OCI-LY1 (cell line): ENCODE measurements around the gene CBX6.

ENCODE experiments used
- H2AFZ ChIP-seq: fragments of 200-600 bp; sonication (generic), shearing (Covaris generic); 2 replicates; pipeline ENCODE4 v1.6.0; 2014; ENCODE audit warnings: antibody characterized with exemption, mild to moderate bottlenecking, low read length
- H3F3A ChIP-seq: fragments of 200-600 bp; sonication (generic), shearing (Covaris generic); 2 replicates; pipeline ENCODE4 v1.6.0; 2014; ENCODE audit warnings: mild to moderate bottlenecking, antibody characterized with exemption, low read length, moderate library complexity; ENCODE audit not compliant: insufficient read depth
- H3K27ac ChIP-seq: fragments of 200-600 bp; sonication (generic); 2 replicates; pipeline ENCODE4 v1.5.1; 2014; ENCODE audit warnings: low read length, mixed run types, mild to moderate bottlenecking, low read depth; ENCODE audit not compliant: poor library complexity, severe bottlenecking
- H3K27me3 ChIP-seq: fragments of 200-600 bp; sonication (generic); 2 replicates; pipeline ENCODE4 v1.6.0; 2014; ENCODE audit warnings: antibody characterized with exemption, mild to moderate bottlenecking, low read length, moderate library complexity; ENCODE audit not compliant: insufficient read depth
- H3K36me3 ChIP-seq: fragments of 200-600 bp; sonication (generic); 2 replicates; pipeline ENCODE4 v1.6.1; 2014; ENCODE audit warnings: mild to moderate bottlenecking, antibody characterized with exemption, low read length, moderate library complexity, mixed read lengths; ENCODE audit not compliant: insufficient read depth
- H3K4me1 ChIP-seq: fragments of 200-600 bp; sonication (generic); 2 replicates; pipeline ENCODE4 v1.5.1; 2014; ENCODE audit warnings: mild to moderate bottlenecking, low read length, moderate library complexity; ENCODE audit not compliant: insufficient read depth, severe bottlenecking
- H3K4me2 ChIP-seq: fragments of 200-600 bp; sonication (generic), shearing (Covaris generic); 2 replicates; pipeline ENCODE4 v1.6.1; 2014; ENCODE audit warnings: low read length
- H3K4me3 ChIP-seq: fragments of 200-600 bp; sonication (generic); 2 replicates; pipeline ENCODE4 v1.5.1; 2014; ENCODE audit warnings: low read length, low read depth, mild to moderate bottlenecking, mixed read lengths; ENCODE audit not compliant: poor library complexity, severe bottlenecking
- H3K79me2 ChIP-seq: fragments of 200-600 bp; shearing (Covaris generic); 2 replicates; pipeline ENCODE4 v1.6.1; 2016; ENCODE audit warnings: mixed run types, low read length, mixed read lengths; ENCODE audit not compliant: insufficient read depth
- H3K9ac ChIP-seq: fragments of 200-600 bp; sonication (generic), shearing (Covaris generic); 2 replicates; pipeline ENCODE4 v1.6.1; 2014; ENCODE audit warnings: mild to moderate bottlenecking, low read length, mixed read lengths
- H3K9me2 ChIP-seq: fragments of 200-600 bp; sonication (generic), shearing (Covaris generic); 2 replicates; pipeline ENCODE4 v1.6.1; 2014; ENCODE audit warnings: low read depth, mild to moderate bottlenecking, low read length, mixed read lengths
- H3K9me3 ChIP-seq: fragments of 200-600 bp; shearing (Covaris generic); 2 replicates; pipeline ENCODE4 v1.6.1; 2014; ENCODE audit warnings: low read length, mixed read lengths
- H4K20me1 ChIP-seq: fragments of 200-600 bp; sonication (generic), shearing (Covaris generic); 2 replicates; pipeline ENCODE4 v1.6.0; 2016; ENCODE audit warnings: mild to moderate bottlenecking, low read length; ENCODE audit not compliant: insufficient read depth
- EZH2 ChIP-seq: fragments of 200-600 bp; sonication (generic), shearing (Covaris generic); IDR thresholded peaks from 2 replicates; pipeline ENCODE4 v1.8.0; 2017; ENCODE audit warnings: borderline replicate concordance, mixed run types, mild to moderate bottlenecking, antibody characterized with exemption, low read length, moderate library complexity, mixed read lengths
- TF ChIP-seq, protein P1 (sequence below): fragments of 200-600 bp; sonication (generic), shearing (Covaris generic); IDR thresholded peaks from 2 replicates; pipeline ENCODE4 v1.5.1; 2017; ENCODE audit warnings: mild to moderate bottlenecking, antibody characterized with exemption, low read length, moderate library complexity, mixed read lengths

The CBX6 gene

DNA sequence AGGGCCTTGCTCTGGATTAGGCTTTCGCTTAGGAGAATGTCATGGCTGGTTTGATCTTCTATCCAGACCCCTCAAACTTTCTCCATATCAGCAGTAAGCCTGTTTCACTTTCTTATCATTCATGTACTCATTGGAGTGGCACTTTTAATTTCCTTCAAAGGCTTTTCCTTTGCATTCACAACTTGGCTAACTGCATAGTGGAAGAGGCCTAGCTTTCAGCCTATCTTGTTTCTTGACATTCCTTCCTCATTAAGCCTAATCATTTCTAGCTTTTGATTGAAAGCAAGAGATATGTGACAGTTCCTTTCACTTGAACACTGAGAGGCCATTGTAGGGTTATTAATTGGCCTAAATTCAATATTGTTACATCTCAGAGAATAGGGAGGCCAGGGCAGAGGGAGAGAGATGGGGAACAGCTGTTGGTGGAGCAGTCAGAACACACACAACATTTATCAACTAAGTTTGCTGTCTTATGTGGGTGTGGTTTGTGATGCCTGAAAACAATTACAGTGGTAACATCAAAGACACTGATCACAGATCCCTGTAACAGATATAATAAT lies 47.7 kb upstream of the CBX6 start:
- H2AFZ ChIP-seq = no peak overlapping the region
- H3F3A ChIP-seq = no peaks in the 10 kb centered on the region
- no peaks in the 10 kb centered on the region for H3K79me2 ChIP-seq
- no peaks in the 10 kb centered on the region for H3K9me2 ChIP-seq
- H3K9me3 ChIP-seq = no peaks in the 10 kb centered on the region
- no peak overlapping the region for H3K27ac ChIP-seq
- H3K9ac ChIP-seq = no peak overlapping the region
- H3K4me2 ChIP-seq = no peak overlapping the region
- H3K4me1 ChIP-seq = no peaks in the 10 kb centered on the region
- H3K4me3 ChIP-seq = no peak overlapping the region
- no peaks in the 10 kb centered on the region for H4K20me1 ChIP-seq
- no peak for TF ChIP-seq EZH2
- TF ChIP-seq, protein P1, sequence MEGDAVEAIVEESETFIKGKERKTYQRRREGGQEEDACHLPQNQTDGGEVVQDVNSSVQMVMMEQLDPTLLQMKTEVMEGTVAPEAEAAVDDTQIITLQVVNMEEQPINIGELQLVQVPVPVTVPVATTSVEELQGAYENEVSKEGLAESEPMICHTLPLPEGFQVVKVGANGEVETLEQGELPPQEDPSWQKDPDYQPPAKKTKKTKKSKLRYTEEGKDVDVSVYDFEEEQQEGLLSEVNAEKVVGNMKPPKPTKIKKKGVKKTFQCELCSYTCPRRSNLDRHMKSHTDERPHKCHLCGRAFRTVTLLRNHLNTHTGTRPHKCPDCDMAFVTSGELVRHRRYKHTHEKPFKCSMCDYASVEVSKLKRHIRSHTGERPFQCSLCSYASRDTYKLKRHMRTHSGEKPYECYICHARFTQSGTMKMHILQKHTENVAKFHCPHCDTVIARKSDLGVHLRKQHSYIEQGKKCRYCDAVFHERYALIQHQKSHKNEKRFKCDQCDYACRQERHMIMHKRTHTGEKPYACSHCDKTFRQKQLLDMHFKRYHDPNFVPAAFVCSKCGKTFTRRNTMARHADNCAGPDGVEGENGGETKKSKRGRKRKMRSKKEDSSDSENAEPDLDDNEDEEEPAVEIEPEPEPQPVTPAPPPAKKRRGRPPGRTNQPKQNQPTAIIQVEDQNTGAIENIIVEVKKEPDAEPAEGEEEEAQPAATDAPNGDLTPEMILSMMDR = no peak
- H3K27me3 ChIP-seq = no peaks in the 10 kb centered on the region
- H3K36me3 ChIP-seq = no peaks in the 10 kb centered on the region

DNA sequence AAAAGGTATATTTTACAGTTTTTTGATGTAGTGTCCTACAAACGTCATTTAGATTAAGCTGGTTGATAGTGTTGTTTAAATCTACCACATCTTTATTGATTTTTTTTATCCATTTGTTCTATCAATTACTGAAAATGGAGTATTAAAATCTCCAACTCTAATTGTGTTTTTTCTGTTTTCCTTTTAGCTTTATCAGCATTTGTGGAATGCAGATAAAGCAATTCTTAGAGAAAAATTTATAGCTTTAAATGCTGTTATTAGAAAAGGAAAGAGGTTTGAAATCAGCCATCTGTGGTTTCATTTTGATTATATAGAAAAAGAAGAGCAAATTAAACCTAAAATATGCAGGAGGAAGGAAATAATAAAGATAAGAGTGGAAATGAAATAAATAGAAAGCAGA lies 39.4 kb upstream of the CBX6 start:
- no peaks in the 10 kb centered on the region for H3K4me1 ChIP-seq
- no peaks in the 10 kb centered on the region; the same call in 1 of the 2 replicates for H3K27me3 ChIP-seq
- H3K36me3 ChIP-seq = no peaks in the 10 kb centered on the region
- H3K9me2 ChIP-seq = no peaks in the 10 kb centered on the region
- no peak overlapping the region for H2AFZ ChIP-seq
- TF ChIP-seq EZH2 = no peak
- TF ChIP-seq, protein P1 = no peak
- H3K27ac ChIP-seq = no peak overlapping the region
- H3K4me3 ChIP-seq = no peak overlapping the region
- H3K79me2 ChIP-seq = no peaks in the 10 kb centered on the region
- H3F3A ChIP-seq = no peaks in the 10 kb centered on the region
- H3K9ac ChIP-seq = no peak overlapping the region
- H3K9me3 ChIP-seq = no peaks in the 10 kb centered on the region
- no peaks in the 10 kb centered on the region for H4K20me1 ChIP-seq
- H3K4me2 ChIP-seq = no peak overlapping the region

DNA sequence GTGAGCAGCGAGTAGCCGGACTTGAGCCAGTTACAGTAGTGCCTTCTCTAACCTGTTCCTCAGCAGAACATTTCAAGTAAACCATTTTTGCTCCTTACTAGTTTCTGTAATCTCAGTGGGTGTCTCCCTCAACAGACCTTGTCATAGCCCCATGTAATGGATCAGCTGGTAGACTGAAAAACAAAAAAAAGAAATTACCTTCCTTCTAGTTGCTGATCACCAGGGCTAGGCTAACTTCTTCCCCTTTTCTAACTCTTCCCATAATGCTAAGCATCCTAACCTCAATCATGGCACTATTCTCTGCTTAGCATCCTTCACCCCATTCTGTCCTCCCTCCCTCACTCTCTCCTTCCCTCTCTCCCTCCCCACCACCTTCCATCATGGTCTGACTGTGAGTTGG lies 35.8 kb upstream of the CBX6 start:
- Histone ChIP-seq H3K4me3 (no peak overlapping the region), H3K9me2 (no peaks in the 10 kb centered on the region), H3F3A (no peaks in the 10 kb centered on the region), H2AFZ (no peak overlapping the region), H3K9ac (no peak overlapping the region), H3K27me3 (no peaks in the 10 kb centered on the region; the same call in 1 of the 2 replicates), H3K79me2 (no peaks in the 10 kb centered on the region), H3K4me2 (no peak overlapping the region), H4K20me1 (no peaks in the 10 kb centered on the region), H3K9me3 (peaks cover 9% of the 10 kb centered on the region), H3K36me3 (no peaks in the 10 kb centered on the region), H3K4me1 (no peaks in the 10 kb centered on the region), H3K27ac (no peak overlapping the region)
- TF ChIP-seq, protein P1 = no peak
- no peak for TF ChIP-seq EZH2
